SK-N-SH (cell line): ENCODE measurements around the gene NAA40. TPM values are rescaled to one million over a fixed set of nuclear protein-coding genes. Genes with fewer than 3 reads are reported as not detected.

ENCODE experiments used
- CTCF ChIA-PET: fragments of 300-600, 350-600 bp; formaldehyde crosslinking; extraction: SDS; loops from one replicate; lab custom pipeline; 2021; lab: Yijun Ruan, JAX
- POLR2A ChIA-PET: fragments of 350-600 bp; sonication (Branson Sonifier 250); formaldehyde crosslinking; extraction: SDS; loops from one replicate; lab custom pipeline; 2020; ENCODE audit warnings: antibody characterized with exemption, inconsistent platforms; lab: Yijun Ruan, JAX
- DNase-seq: peaks from one replicate; pipeline ENCODE4 v3.0.0; 2012
- H2AFZ ChIP-seq: fragments of 200-600 bp; sonication (generic); 2 replicates; pipeline ENCODE4 v1.8.1; 2016; ENCODE audit warnings: antibody characterized with exemption, mild to moderate bottlenecking, low read depth
- H3F3A ChIP-seq: fragments of 200-600 bp; sonication (generic); replicated peaks from 2 replicates; pipeline ENCODE3; 2016; ENCODE audit warnings: antibody characterized with exemption, mild to moderate bottlenecking; ENCODE audit not compliant: insufficient read depth
- H3K27ac ChIP-seq, 2 experiments: fragments of 200-500 bp in 1 of 2; fragments of 200-600 bp in 1 of 2; sonication (Bioruptor generic) in 1 of 2; sonication (generic), shearing (Covaris generic) in 1 of 2; 2 replicates each; pipeline versions ENCODE4 v1.5.1 to v1.6.1; 2014 to 2016; ENCODE audit warnings: low read depth in 2 of 2, inconsistent platforms in 1 of 2, low read length in 1 of 2, mild to moderate bottlenecking in 1 of 2, mixed read lengths in 1 of 2
- H3K27me3 ChIP-seq: fragments of 200-600 bp; sonication (generic), shearing (Covaris generic); 2 replicates; pipeline ENCODE4 v1.6.1; 2016; ENCODE audit warnings: mixed run types; ENCODE audit not compliant: insufficient read depth
- H3K36me3 ChIP-seq, 2 experiments: fragments of 200-500 bp in 1 of 2; fragments of 200-600 bp in 1 of 2; sonication (Bioruptor generic) in 1 of 2; sonication (generic) in 1 of 2; replicated peaks in 1 of 2; 2 replicates each; pipeline versions ENCODE3 to v1.5.1; 2014 to 2016; ENCODE audit warnings: low read length in 1 of 2, mild to moderate bottlenecking in 1 of 2; ENCODE audit not compliant: insufficient read depth in 2 of 2, control insufficient read depth in 1 of 2
- H3K4me1 ChIP-seq, 2 experiments: fragments of 200-500 bp in 1 of 2; fragments of 200-600 bp in 1 of 2; sonication (Bioruptor generic) in 1 of 2; sonication (generic), shearing (Covaris generic) in 1 of 2; 2 replicates each; pipeline versions ENCODE4 v1.5.1 to v1.6.1; 2014 to 2016; ENCODE audit warnings: low read depth in 1 of 2, low read length in 1 of 2, mixed run types in 1 of 2; ENCODE audit not compliant: insufficient read depth in 2 of 2, control insufficient read depth in 1 of 2
- H3K4me2 ChIP-seq: fragments of 200-600 bp; sonication (generic), shearing (Covaris generic); 2 replicates; pipeline ENCODE4 v1.6.1; 2017; ENCODE audit warnings: mixed run types
- H3K4me3 ChIP-seq, 2 experiments: fragments of 200-500 bp in 1 of 2; fragments of 200-600 bp in 1 of 2; sonication (Bioruptor generic) in 1 of 2; sonication (generic), shearing (Covaris generic) in 1 of 2; 2 replicates each; pipeline versions ENCODE4 v1.5.1 to v1.8.1; 2014 to 2016; ENCODE audit warnings: low read depth in 2 of 2, inconsistent platforms in 1 of 2, low read length in 1 of 2, mild to moderate bottlenecking in 1 of 2, mixed read lengths in 1 of 2, moderate library complexity in 1 of 2
- H3K79me2 ChIP-seq: fragments of 200-600 bp; sonication (generic); 2 replicates; pipeline ENCODE4 v1.8.1; 2017; ENCODE audit warnings: mild to moderate bottlenecking; ENCODE audit not compliant: insufficient read depth
- H3K9ac ChIP-seq: fragments of 200-600 bp; sonication (generic); 2 replicates; pipeline ENCODE4 v1.6.1; 2017; ENCODE audit warnings: mixed run types
- H3K9me2 ChIP-seq: fragments of 200-600 bp; sonication (generic); 2 replicates; pipeline ENCODE4 v1.6.1; 2017; ENCODE audit warnings: mixed run types
- H3K9me3 ChIP-seq: fragments of 200-600 bp; sonication (generic); 2 replicates; pipeline ENCODE4 v1.6.1; 2017; ENCODE audit warnings: mixed run types, mild to moderate bottlenecking, moderate library complexity
- H4K20me1 ChIP-seq: fragments of 200-600 bp; sonication (generic); 2 replicates; pipeline ENCODE4 v1.6.1; 2017; ENCODE audit warnings: mild to moderate bottlenecking, mixed run types; ENCODE audit not compliant: insufficient read depth
- CHD2 ChIP-seq: fragments of 150-350 bp; IDR thresholded peaks from 2 replicates; pipeline ENCODE4 v1.6.1; 2018; ENCODE audit warnings: low read length; ENCODE audit not compliant: partially characterized antibody
- CTCF ChIP-seq: fragments of 200-600 bp; sonication (generic); IDR thresholded peaks from 2 replicates; pipeline ENCODE4 v1.6.1; 2017; ENCODE audit warnings: antibody characterized with exemption, mild to moderate bottlenecking, moderate library complexity
- ELF1 ChIP-seq: IDR thresholded peaks from 2 replicates; pipeline ENCODE4 v1.4.0; 2012
- EP300 ChIP-seq, 2 experiments: IDR thresholded peaks; 2 replicates each; pipeline versions ENCODE4 v1.4.0 to v1.6.1; 2012; ENCODE audit warnings: borderline replicate concordance in 1 of 2, low read depth in 1 of 2, low read length in 1 of 2
- EZH2phosphoT487 ChIP-seq: fragments of 200-600 bp; sonication (generic); IDR thresholded peaks from 2 replicates; pipeline ENCODE4 v1.6.1; 2017; ENCODE audit warnings: low read depth, mixed run types, mild to moderate bottlenecking, antibody characterized with exemption, moderate library complexity, borderline replicate concordance
- FOXJ3 ChIP-seq: sonication (generic); formaldehyde crosslinking; IDR thresholded peaks from 2 replicates; pipeline ENCODE4 v1.5.1; 2020; ENCODE audit warnings: mild to moderate bottlenecking, missing genetic modification reagents
- JUND ChIP-seq: IDR thresholded peaks from 2 replicates; pipeline ENCODE4 v1.4.0; 2012
- MAX ChIP-seq: IDR thresholded peaks from 2 replicates; pipeline ENCODE4 v1.4.0; 2012; ENCODE audit warnings: low read depth
- NRF1 ChIP-seq: IDR thresholded peaks from 2 replicates; pipeline ENCODE4 v1.6.1; 2012; ENCODE audit warnings: low read depth, mild to moderate bottlenecking, low read length
- POLR2AphosphoS5 ChIP-seq: IDR thresholded peaks from 2 replicates; pipeline ENCODE4 v1.6.1; 2012; ENCODE audit warnings: low read depth, low read length
- RAD21 ChIP-seq: IDR thresholded peaks from 2 replicates; pipeline ENCODE4 v1.6.1; 2012; ENCODE audit warnings: mild to moderate bottlenecking, low read length
- RCOR1 ChIP-seq: fragments of 150-350 bp; IDR thresholded peaks from 2 replicates; pipeline ENCODE4 v1.6.1; 2017; ENCODE audit warnings: antibody characterized with exemption, low read length
- REST ChIP-seq: IDR thresholded peaks from 2 replicates; pipeline ENCODE4 v1.6.1; 2012; ENCODE audit warnings: mild to moderate bottlenecking, low read depth, low read length, moderate library complexity
- RFX5 ChIP-seq: IDR thresholded peaks from 2 replicates; pipeline ENCODE4 v1.6.1; 2012; ENCODE audit warnings: mild to moderate bottlenecking, improper control_type of control experiment, low read length
- SIN3A ChIP-seq: IDR thresholded peaks from 2 replicates; pipeline ENCODE4 v1.6.1; 2012; ENCODE audit warnings: low read depth, mild to moderate bottlenecking, low read length, moderate library complexity, borderline replicate concordance
- TAF1 ChIP-seq: IDR thresholded peaks from 2 replicates; pipeline ENCODE4 v1.6.1; 2012; ENCODE audit warnings: low read depth, mild to moderate bottlenecking, low read length, moderate library complexity, borderline replicate concordance
- TEAD4 ChIP-seq: IDR thresholded peaks from 2 replicates; pipeline ENCODE4 v1.4.0; 2012; ENCODE audit warnings: mild to moderate bottlenecking, borderline replicate concordance; ENCODE audit not compliant: insufficient read depth
- USF1 ChIP-seq: IDR thresholded peaks from 2 replicates; pipeline ENCODE4 v1.4.0; 2012; ENCODE audit warnings: low read depth, borderline replicate concordance
- YY1 ChIP-seq: IDR thresholded peaks from 2 replicates; pipeline ENCODE4 v1.4.0; 2012; ENCODE audit warnings: low read depth, mild to moderate bottlenecking
- ZBTB33 ChIP-seq: IDR thresholded peaks from 2 replicates; pipeline ENCODE4 v1.4.0; 2012; ENCODE audit warnings: low read depth, borderline replicate concordance
- WGBS: methylation state at CpG from one replicate; pipeline ENCODE4 v1.1.6; 2017; ENCODE audit warnings: low lambda C conversion rate; 5-methylcytosine and 5-hydroxymethylcytosine counted together
- polyA plus RNA-seq, 3 experiments: library from polyadenylated mRNA; depleted of rRNA; stranded (reverse); fragments of >200 nt; gene quantifications; 2 replicates each; pipeline ENCODE4 v1.2.3, GENCODE V29; 2012

The NAA40 gene
- polyA plus RNA-seq, 1 of the 3 experiments (the other 2 are of a cell fraction) = 33.0 TPM

- H3K27ac ChIP-seq = no peak overlapping the region
- no peaks in the 10 kb centered on the region for H3K9me2 ChIP-seq
- peaks cover 91% of the 10 kb centered on the region for H3K79me2 ChIP-seq
- H3K4me2 ChIP-seq = no peak overlapping the region
- H3F3A ChIP-seq = no peaks in the 10 kb centered on the region
- H3K9ac ChIP-seq = no peak overlapping the region
- peaks cover 0 to 2% of the 10 kb centered on the region in 2 experiments for H3K36me3 ChIP-seq
- H3K27me3 ChIP-seq = no peaks in the 10 kb centered on the region
- H3K4me1 ChIP-seq = peaks cover 4 to 15% of the 10 kb centered on the region in 2 experiments; a peak in 2 of 4 replicates
- CTCF ChIA-PET = interaction anchor here (1.6 to 4.0 kb wide), 2 partner anchors 17 to 27 kb away, joined by 3 to 12 read pairs; no protein-coding TSS in a partner anchor
- H4K20me1 ChIP-seq = peaks cover 80% of the 10 kb centered on the region
- no peak for DNase-seq
- H2AFZ ChIP-seq = no peak overlapping the region
- 100% methylated on average over 1 of the region's 6 CpGs for WGBS
- H3K4me3 ChIP-seq = no peak overlapping the region
- POLR2A ChIA-PET = no interaction called here
- no peaks in the 10 kb centered on the region for H3K9me3 ChIP-seq
- TF ChIP-seq TEAD4 (no peak), EP300 (IDR thresholded peaks at IDR 0.05; ENCODE audit: borderline replicate concordance in 1 of 2, low read depth in 1 of 2, low read length in 1 of 2) (no peak), CTCF (no peak), SIN3A (no peak), REST (no peak), USF1 (no peak), RAD21 (no peak), FOXJ3 (CRISPR knock-in tag) (no peak), ELF1 (no peak), ZBTB33 (no peak), CHD2 (no peak), NRF1 (no peak), YY1 (no peak), JUND (no peak), POLR2AphosphoS5 (no peak), MAX (no peak), RFX5 (no peak), EZH2phosphoT487 (no peak), RCOR1 (no peak), TAF1 (no peak)
These were observed 49.5 kb upstream of the NAA40 start for GRCh38 chr11:63889344-63889743.
